Activated CD8-positive, alpha-beta T cell treated with anti-CD3 and anti-CD28 coated beads for 36 hours (primary cell): Measurements from ENCODE around the gene NCOA5. TPM values are rescaled to one million over a fixed set of nuclear protein-coding genes. Genes with fewer than 3 reads are reported as not detected.

ENCODE experiments used
- ATAC-seq: fragments of 200-7000 bp; cut with Tn5 transposase; one replicate; pipeline ENCODE4 v1.10.0; 2021; ENCODE audit warnings: mild to moderate bottlenecking, moderate library complexity
- CTCF ChIA-PET: fragments of 350-600 bp; sonication (Branson Sonifier 250); formaldehyde crosslinking; loops from one replicate; lab custom pipeline; 2021; ENCODE audit warnings: antibody characterized with exemption; lab: Charles Lee
- POLR2A ChIA-PET: fragments of 350-600 bp; sonication (Branson Sonifier 250); formaldehyde crosslinking; loops from one replicate; lab custom pipeline; 2021; ENCODE audit warnings: antibody characterized with exemption; lab: Charles Lee
- DNase-seq: peaks from one replicate; pipeline ENCODE4 v3.0.0-alpha.2; 2020
- H3K27ac Mint-ChIP-seq: one replicate; pipeline ENCODE4 v1.8.0; 2021; ENCODE audit warnings: mild to moderate bottlenecking, mixed read lengths
- H3K27me3 Mint-ChIP-seq: one replicate; pipeline ENCODE4 v1.8.0; 2021; ENCODE audit warnings: mixed read lengths
- H3K36me3 Mint-ChIP-seq: one replicate; pipeline ENCODE4 v1.8.0; 2021; ENCODE audit warnings: low read depth, mixed read lengths
- H3K4me1 Mint-ChIP-seq: one replicate; pipeline ENCODE4 v1.8.0; 2021; ENCODE audit warnings: low read depth, mixed read lengths
- H3K4me3 Mint-ChIP-seq: one replicate; pipeline ENCODE4 v1.8.0; 2021; ENCODE audit warnings: mild to moderate bottlenecking, moderate library complexity, mixed read lengths
- H3K9me3 Mint-ChIP-seq: one replicate; pipeline ENCODE4 v1.8.0; 2021; ENCODE audit warnings: mixed read lengths
- CTCF ChIP-seq: fragments of 200-600 bp; IDR thresholded peaks from one replicate; pipeline ENCODE4 v1.8.0; 2022; ENCODE audit warnings: antibody characterized with exemption, mild to moderate bottlenecking
- intact Hi-C: fragments of 100-400 bp; cut with micrococcal nuclease; formaldehyde crosslinking; loops from one replicate; pipeline ENCODE4 v1.10.0; 2022
- total RNA-seq, 2 experiments: library from RNA; stranded (reverse); gene quantifications; one replicate each; pipeline ENCODE4 v1.2.3, GENCODE V29; 2021

NCOA5 gene
- total RNA-seq, 2 experiments from 2014 or later, result 13.1 to 16.8 TPM

GRCh38 chr20:46060975-46061374 lies 28.8 kb downstream of the NCOA5 start:
- Mint-ChIP-seq H3K4me1 (peaks cover 62% of the 10 kb centered on the region), H3K4me3 (no peak overlapping the region)
- no peak for DNase-seq

DNA sequence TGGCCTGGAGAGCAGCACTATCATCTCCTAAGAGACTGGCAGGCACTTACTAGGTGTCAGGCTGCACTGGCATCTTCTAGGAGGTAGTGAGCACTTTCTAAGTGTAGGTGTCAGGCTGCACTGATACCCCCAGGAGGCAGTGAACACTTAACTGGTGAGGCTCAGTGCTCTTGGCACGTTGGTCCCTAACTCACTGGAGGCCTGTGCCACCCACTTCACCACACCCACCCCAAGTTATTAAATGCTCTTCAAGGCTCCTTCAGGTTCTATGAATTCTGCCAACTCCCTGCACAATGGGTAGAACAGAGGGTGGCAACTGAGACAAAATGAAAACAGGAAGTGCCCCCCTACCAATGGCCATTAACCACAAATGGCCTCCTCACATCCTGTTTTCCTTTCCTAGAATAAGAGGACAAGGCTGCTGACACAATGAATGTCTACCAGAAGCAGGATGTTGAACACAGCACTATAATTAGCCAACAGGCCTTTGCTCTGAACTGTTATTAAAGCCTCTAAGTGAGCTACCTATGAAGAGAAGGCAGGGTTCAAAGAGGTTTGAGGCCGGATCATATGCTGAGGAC lies 29.4 kb downstream of the NCOA5 start:
- Mint-ChIP-seq H3K4me1 (peaks cover 64% of the 10 kb centered on the region), H3K4me3 (no peak overlapping the region), H3K36me3 (peaks cover 56% of the 10 kb centered on the region), H3K9me3 (no peaks in the 10 kb centered on the region), H3K27ac (peak overlapping the region; percentile 17), H3K27me3 (peaks cover 30% of the 10 kb centered on the region)
- ATAC-seq (peak; percentile 40), DNase-seq (peak; percentile 19)
- POLR2A ChIA-PET, result interaction anchor here (1.8 to 2.0 kb wide), 2 partner anchors 14 to 24 kb away, joined by 5 read pairs; no protein-coding TSS in a partner anchor
- intact Hi-C loops, result loop anchor here (5.0 kb wide), 1 partner anchor 38 kb away; no protein-coding TSS in a partner anchor
- CTCF ChIA-PET, result interaction anchor here (1.4 to 2.3 kb wide), 2 partner anchors 48 to 351 kb away, joined by 3 to 8 read pairs; no protein-coding TSS in a partner anchor
- TF ChIP-seq CTCF, result no peak

More at GRCh38 chr20:46060975-46061374, 28.8 kb downstream of the NCOA5 start:
- H3K9me3 Mint-ChIP-seq, result no peaks in the 10 kb centered on the region
- H3K27me3 Mint-ChIP-seq, result peaks cover 24% of the 10 kb centered on the region
- POLR2A ChIA-PET, result interaction anchor here (1.8 to 2.0 kb wide), 2 partner anchors 13 to 25 kb away, joined by 5 read pairs; no protein-coding TSS in a partner anchor
- no peak for ATAC-seq
- H3K27ac Mint-ChIP-seq, result peak overlapping the region; percentile 36
- CTCF ChIA-PET, result interaction anchor here (1.4 to 2.3 kb wide), 2 partner anchors 48 to 351 kb away, joined by 3 to 8 read pairs; no protein-coding TSS in a partner anchor
- no peak for TF ChIP-seq CTCF
- intact Hi-C loops, result loop anchor here (5.0 kb wide), 1 partner anchor 39 kb away; no protein-coding TSS in a partner anchor
- peaks cover 60% of the 10 kb centered on the region for H3K36me3 Mint-ChIP-seq

GRCh38 chr20:46058599-46059281 lies 31.0 kb downstream of the NCOA5 start:
- CTCF ChIA-PET, result interaction anchor here (1.0 to 2.2 kb wide), 6 partner anchors 10 to 74 kb away, joined by 3 to 10 read pairs (median 4); no protein-coding TSS in a partner anchor
- ATAC-seq (no peak), DNase-seq (no peak)
- Mint-ChIP-seq H3K9me3 (no peaks in the 10 kb centered on the region), H3K27ac (no peak overlapping the region), H3K36me3 (peaks cover 39% of the 10 kb centered on the region), H3K4me3 (no peak overlapping the region), H3K4me1 (peaks cover 55% of the 10 kb centered on the region), H3K27me3 (peaks cover 34% of the 10 kb centered on the region)
- POLR2A ChIA-PET, result interaction anchor here (1.2 to 1.7 kb wide), 2 partner anchors 18 to 72 kb away, joined by 4 to 6 read pairs; no protein-coding TSS in a partner anchor
- TF ChIP-seq CTCF, result no peak
- intact Hi-C loops, result no loop called here

- Mint-ChIP-seq H3K36me3 (peaks cover 32% of the 10 kb centered on the region), H3K9me3 (no peaks in the 10 kb centered on the region), H3K4me3 (no peak overlapping the region), H3K27ac (no peak overlapping the region), H3K4me1 (peaks cover 50% of the 10 kb centered on the region), H3K27me3 (peaks cover 34% of the 10 kb centered on the region)
- TF ChIP-seq CTCF, result no peak
- DNase-seq (peak; percentile 33), ATAC-seq (no peak)
- ChIA-PET POLR2A (interaction anchor here (1.2 to 1.7 kb wide), 2 partner anchors 18 to 72 kb away, joined by 4 to 6 read pairs; no protein-coding TSS in a partner anchor), CTCF (interaction anchor here (1.0 to 2.2 kb wide), 5 partner anchors 10 to 71 kb away, joined by 4 to 10 read pairs (median 5); no protein-coding TSS in a partner anchor)
- intact Hi-C loops, result no loop called here
Observed at GRCh38 chr20:46057856-46058598, 31.7 kb downstream of the NCOA5 start.
